Hepatic stellate cell (primary cell): ENCODE results near the gene CSRP3.
"Not testable (repeated sequence)": the region's sequence is repeated elsewhere in the genome, so short reads cannot be mapped to it uniquely, and the experiment has no call there.

Experiments used
- DNase-seq: peaks from one replicate; pipeline ENCODE4 v3.0.0; 2011; ENCODE audit warnings: low spot score

Gene CSRP3

DNA sequence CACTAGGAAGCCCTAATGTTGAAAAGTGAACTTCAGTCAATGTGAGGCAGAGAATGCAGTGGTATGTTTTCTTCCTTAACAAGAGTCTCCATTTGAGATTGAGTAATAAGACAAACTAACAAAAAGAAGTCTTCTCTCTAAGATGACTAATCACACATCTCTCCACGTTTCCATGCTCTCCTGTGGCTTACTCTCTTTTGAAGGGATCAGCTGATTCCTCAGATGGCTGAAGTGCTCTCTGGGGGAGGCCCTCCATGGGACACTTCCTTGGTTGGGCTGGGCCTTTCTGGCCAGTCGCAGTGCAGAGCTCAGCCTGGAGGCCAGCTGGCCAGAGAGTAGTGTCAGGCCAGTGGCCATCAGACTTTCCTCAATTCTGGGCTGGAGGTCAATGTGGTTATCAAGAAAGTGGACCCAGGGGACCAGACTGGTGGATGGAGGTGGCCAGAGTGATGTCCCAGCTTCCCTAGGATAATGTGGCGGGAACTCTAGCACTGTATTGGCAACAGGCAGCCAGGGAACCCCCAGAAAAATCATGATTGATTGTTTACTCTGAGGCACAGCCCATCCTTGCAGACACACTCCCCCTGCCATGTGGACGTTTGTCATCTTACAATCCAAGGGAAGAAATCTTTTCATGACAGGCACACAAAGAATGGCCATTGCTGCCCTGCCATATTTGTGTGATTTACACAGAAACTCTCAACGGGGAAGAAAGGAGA lies 14.5 kb downstream of the CSRP3 start:
- peak; percentile 17 for DNase-seq

- no peak for DNase-seq
Measured at GRCh38 chr11:19185516-19186052, 16.2 kb downstream of the CSRP3 start.

GRCh38 chr11:19185036-19185435 lies 16.7 kb downstream of the CSRP3 start:
- no peak for DNase-seq

GRCh38 chr11:19183646-19184045 lies 18.1 kb downstream of the CSRP3 start:
- no peak for DNase-seq

DNA sequence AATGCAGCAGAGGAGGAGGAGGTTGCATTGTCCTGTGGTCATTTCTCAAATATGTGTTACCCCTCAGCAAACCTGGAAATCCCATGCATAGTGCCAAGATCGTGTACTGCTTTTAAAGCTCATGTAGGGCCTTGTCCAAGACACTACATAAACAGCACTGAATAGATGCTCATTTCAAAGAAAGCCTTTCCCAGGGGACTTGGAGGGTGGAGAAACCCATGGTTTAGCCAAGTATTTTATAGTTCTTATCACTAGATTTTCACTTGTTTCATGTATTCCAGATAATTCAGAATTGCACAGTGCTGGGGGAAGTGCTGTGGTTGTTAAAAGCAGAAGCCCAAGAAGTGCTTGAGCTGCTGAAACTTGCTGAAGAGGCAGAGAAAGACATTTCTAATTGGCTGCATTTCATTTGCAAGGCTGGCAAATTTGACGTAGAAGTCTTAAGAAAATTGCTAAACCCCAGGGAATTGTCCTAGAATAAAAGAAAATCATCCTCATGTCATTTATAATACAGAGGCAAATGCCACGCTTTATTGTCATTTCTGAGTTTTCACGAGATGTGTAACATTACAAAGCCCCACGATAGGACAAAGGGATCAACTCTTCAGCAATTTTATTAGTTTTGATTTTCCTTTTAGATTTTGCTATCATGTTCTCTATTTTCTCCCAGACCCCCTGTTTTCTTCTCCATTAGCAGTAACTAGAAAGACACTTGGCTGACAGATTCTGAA lies 20.1 kb downstream of the CSRP3 start:
- no peak for DNase-seq

GRCh38 chr11:19176629-19177186 lies 25.1 kb downstream of the CSRP3 start:
- DNase-seq, result no peak

GRCh38 chr11:19173964-19174638 lies 27.7 kb downstream of the CSRP3 start:
- no peak for DNase-seq

DNA sequence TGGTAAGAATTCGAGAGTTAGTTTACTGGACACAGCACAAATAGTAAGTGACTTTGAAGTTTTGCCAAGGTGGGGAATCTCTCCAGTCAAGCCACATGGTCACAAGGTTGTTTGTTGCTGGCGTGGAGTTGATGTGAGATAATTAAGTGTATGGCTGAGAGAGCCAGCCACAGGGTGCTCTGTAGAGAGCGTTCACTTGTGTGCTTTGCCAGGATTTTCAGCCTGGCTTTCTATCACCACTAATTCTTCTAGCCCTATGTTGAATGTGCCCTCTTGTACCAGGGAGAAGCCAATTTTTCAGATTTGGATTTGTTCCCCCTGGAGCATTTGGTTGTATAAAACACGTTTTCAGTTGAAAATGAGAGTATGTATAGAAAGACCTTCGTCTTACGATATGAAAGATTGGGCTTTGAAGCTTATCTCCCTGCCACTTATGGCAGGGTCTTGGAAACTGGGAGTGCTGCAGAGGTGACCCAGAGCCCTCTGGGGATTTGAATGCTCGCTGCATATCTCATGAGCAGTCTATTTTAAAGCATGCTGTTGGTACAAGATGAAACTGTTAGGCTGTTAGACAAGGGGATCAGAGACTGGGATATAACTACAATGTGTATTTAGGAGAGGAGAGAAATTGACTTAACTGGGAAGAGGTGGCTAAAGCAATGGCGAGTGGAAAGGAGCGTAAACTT lies 28.6 kb downstream of the CSRP3 start:
- DNase-seq, result no peak

DNA sequence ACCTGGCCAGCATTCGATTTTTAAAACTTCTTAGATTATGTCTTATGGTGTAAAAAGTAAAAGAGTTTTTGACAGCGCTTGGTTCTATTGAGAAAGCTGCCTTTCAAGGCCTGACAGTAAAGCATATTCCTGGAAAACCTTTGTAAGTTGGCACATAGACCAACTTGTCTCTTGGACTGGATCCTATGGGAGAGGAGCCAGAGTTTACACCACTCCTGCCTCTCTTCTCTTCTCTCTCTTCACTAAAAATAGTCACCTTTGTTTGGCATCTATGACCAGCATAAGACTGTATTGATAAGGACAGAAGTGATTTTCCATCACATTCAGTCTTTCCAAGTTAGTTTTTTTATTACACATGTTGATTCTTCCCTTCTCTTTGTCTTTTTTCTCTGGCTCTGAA lies 33.7 kb downstream of the CSRP3 start:
- no peak for DNase-seq

GRCh38 chr11:19164881-19165280 lies 36.9 kb downstream of the CSRP3 start:
- DNase-seq, result no peak

DNA sequence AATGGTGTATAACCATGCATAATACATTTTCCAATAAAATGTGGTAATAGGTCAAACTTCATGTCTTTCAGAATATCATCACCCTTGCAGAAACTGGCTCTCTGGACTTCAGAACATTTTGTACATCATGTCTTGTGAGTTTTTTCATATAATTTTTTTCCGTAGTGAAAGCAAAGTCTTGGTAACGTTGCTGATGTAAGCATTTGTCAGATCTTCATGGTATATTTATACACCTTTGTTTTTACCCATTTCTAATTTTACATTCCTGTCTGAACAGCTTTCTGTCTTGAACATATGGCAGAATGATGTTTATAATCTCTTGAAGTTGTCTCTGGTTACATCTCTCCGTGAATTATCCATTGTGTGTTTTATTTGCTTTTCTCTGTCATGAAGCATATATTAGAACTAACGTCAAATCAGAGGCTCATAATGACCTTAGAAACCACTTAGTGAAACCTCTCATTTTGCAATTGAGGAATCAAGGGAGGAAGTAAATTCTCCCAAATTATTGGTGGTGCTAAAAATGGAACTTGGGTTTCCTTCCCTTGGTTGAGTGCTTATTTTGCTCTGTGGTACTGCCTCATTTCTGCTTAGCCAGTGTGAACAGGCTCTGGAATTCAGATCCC lies 37.4 kb downstream of the CSRP3 start:
- no peak for DNase-seq

DNA sequence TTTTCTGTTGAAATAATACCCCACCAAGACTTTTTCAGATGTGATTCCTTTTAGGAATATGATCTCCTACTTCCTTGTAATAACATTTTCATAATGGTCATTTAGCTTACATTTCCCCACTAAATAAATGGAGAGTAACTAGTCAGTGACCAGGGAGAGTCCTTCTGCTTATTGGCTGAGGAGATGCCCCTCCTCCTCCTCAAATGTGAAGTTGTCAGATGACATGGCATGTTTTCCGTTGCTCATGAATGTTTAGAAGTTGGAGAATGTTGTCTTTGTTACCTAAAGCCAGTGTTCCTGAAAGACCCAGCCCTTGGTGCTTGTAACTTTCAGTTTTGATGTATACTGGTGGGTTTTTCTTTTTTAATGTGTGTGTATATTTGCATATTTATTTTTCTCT lies 38.2 kb downstream of the CSRP3 start:
- no peak for DNase-seq

- DNase-seq, result no peak
Measured at GRCh38 chr11:19162951-19163505, 38.8 kb downstream of the CSRP3 start.

GRCh38 chr11:19161651-19162050 lies 40.1 kb downstream of the CSRP3 start:
- no peak for DNase-seq

DNA sequence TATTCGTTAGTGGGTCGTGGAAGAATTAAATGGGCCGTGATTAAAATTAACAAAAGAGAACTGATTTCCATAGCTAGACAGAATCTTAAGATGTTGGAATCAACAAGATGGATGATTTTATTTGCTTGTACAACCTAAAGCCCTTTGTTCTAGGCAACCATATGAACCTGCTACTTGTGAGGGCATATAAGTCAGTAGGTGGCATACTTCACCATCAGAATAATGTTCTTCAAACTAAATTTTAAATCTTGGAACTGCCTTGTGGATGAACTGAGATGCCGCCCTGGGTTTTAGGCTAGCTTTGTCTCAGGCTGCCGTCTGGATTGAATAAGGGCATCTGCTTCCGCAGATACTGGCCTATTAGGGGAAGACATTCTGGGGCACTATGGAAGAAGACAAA lies 40.9 kb downstream of the CSRP3 start:
- DNase-seq, result no peak

GRCh38 chr11:19156892-19157291 lies 44.9 kb downstream of the CSRP3 start:
- DNase-seq, result no peak

DNA sequence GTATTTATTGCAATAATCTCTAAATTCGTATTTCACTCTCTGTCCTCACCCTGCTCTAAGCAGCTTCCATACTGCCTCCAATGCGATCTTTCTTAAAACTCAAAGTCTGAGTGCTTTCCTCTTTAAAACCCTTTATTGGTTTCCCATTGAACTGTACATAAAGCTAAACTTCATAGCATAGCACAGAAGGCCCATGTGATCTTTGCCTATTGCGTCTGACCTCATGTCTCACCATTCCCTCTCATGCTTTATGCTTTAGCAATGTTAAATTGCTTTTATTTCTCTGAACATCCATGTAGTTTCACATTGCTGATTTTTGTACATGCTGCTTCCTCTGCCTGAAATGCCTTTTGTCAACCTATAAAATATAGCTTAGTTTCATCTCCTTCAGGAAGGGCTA lies 56.5 kb downstream of the CSRP3 start:
- DNase-seq, result no peak

- not testable (repeated sequence) for DNase-seq
Measured at GRCh38 chr11:19136884-19137283, 64.9 kb downstream of the CSRP3 start.

DNA sequence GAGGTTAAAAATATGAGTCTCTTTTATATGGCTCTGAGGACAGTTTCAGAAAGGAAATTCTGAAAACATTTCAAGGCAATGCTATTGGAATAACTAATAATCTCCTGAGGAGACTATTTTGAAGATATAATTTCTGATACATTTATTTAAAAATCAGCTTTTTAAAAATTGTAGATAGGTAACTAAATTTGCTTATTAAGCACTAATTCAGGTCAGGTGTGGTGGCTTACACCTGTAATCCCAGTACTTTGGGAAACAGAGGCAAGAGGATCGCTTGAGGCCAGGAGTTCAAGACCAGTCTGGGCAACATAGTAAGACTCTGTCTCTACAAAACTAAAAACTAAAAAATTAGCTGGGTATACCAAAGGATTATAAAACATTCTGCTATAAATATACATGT lies 67.8 kb downstream of the CSRP3 start:
- DNase-seq, result no peak
